Measurements from ENCODE around the gene TEDDM1. TPM values are rescaled to one million over a fixed set of nuclear protein-coding genes. Genes with fewer than 3 reads are reported as not detected.

Gene TEDDM1
- total and polyA plus RNA-seq, 10 of the 15 experiments (the other 5 are each of a cell fraction or from before 2014, with no cell fraction given), result 0.11 TPM; not detected in 9

DNA sequence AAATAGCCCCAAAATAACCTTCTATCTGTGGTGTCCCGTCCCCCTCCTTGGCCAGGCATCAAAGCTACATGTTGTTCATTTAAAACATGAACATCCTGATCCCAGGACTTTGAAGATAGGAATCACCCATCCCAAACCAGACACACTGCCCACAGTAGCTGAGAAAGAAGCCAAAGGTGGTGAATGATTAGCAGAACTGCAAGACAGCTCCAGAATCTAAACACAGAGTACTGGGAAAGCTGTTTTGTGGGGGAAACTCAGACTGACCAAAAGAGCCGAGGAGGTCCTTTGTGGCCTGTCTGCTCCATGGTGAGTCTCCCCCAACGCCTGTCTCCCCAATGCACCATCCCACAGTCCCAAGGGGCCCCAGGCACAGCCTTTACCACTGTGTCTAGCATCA is 7.3 kb upstream of the TEDDM1 start:
- Histone ChIP-seq H4K20me1 (ENCODE audit: control insufficient read depth, insufficient read depth) (no peaks in the 10 kb centered on the region), H3K27ac (ENCODE audit: control insufficient read depth, insufficient read depth) (no peak overlapping the region), H3K9me3 (replicated peaks; ENCODE audit: control insufficient read depth, insufficient read depth, low read length) (no peaks in the 10 kb centered on the region; the same call in 2 of the 3 replicates), H3K27me3 (replicated peaks in 1 of 2; ENCODE audit: control insufficient read depth in 2 of 2, insufficient read depth in 2 of 2, low read length in 1 of 2) (no peaks in the 10 kb centered on the region), H3K79me2 (ENCODE audit: control insufficient read depth, insufficient read depth, low read length) (no peaks in the 10 kb centered on the region), H3K4me2 (ENCODE audit: control insufficient read depth, insufficient read depth) (no peak overlapping the region), H3K36me3 (ENCODE audit: control insufficient read depth in 2 of 2, insufficient read depth in 2 of 2, low read length in 1 of 2) (no peaks in the 10 kb centered on the region), H3K9ac (ENCODE audit: control insufficient read depth, insufficient read depth, low read length) (no peak overlapping the region), H3K4me1 (ENCODE audit: control insufficient read depth, insufficient read depth, low read length) (no peaks in the 10 kb centered on the region), H2AFZ (ENCODE audit: control insufficient read depth, low read depth, low read length) (no peak overlapping the region), H3K4me3 (no peak overlapping the region)
- CTCF ChIA-PET, result interaction anchor here (1.0 to 2.4 kb wide), 2 partner anchors 11 to 323 kb away, joined by 4 to 18 read pairs; no protein-coding TSS in a partner anchor
- FAIRE-seq, result no peak
- POLR2A ChIA-PET, result interaction anchor here (0.5 to 0.7 kb wide), 2 partner anchors 12 to 1035 kb away, joined by 3 read pairs; no protein-coding TSS in a partner anchor
- no peak for DNase-seq (ENCODE audit: low read depth, low spot score)
- in situ Hi-C loops (cut with MboI) (no loop called here), intact Hi-C loops (cut with micrococcal nuclease; ENCODE audit: unreplicated experiment) (no loop called here)
- WGBS (ENCODE audit: insufficient coverage, insufficient replicate concordance, low lambda C conversion rate, missing lambda C conversion rate), result 27% methylated on average over 3 of the region's 3 CpGs
- RAD21 ChIA-PET (ENCODE audit: unreplicated experiment), result interaction anchor here (1.0 to 1.3 kb wide), 2 partner anchors 264 to 265 kb away, joined by 3 read pairs; no protein-coding TSS in a partner anchor
- SMC1A ChIA-PET (ENCODE audit: uncharacterized antibody, unreplicated experiment), result interaction anchor here (0.6 to 1.9 kb wide), 8 partner anchors 11 to 265 kb away, joined by 3 to 8 read pairs (median 4); no protein-coding TSS in a partner anchor
- BruUV-seq (replicated peaks), result no TSS peak
- ATAC-seq, result no peak
- TF ChIP-seq RAD21 (IDR thresholded peaks at IDR 0.05; ENCODE audit: insufficient read depth, low read depth, low read length) (no peak), NR2C1 (IDR thresholded peaks at IDR 0.05) (no peak), JUND (IDR thresholded peaks at IDR 0.05; ENCODE audit: low read depth, low read length) (no peak), STAT1 (conservative IDR thresholded peaks at IDR 0.05) (no peak), MTA3 (IDR thresholded peaks at IDR 0.05; ENCODE audit: borderline replicate concordance, low read length) (no peak), SRF (IDR thresholded peaks at IDR 0.05; ENCODE audit: low read depth in 2 of 2, low read length in 2 of 2) (no peak), EGR1 (IDR thresholded peaks at IDR 0.05; ENCODE audit: borderline replicate concordance in 1 of 2, low read depth in 2 of 2, low read length in 2 of 2) (no peak), SUPT20H (IDR thresholded peaks at IDR 0.05; ENCODE audit: borderline replicate concordance, control insufficient read depth, low read depth, low read length) (no peak), POU2F2 (IDR thresholded peaks at IDR 0.05; ENCODE audit: borderline replicate concordance, low read depth, low read length) (no peak)
- TF ChIP-seq, protein P1, sequence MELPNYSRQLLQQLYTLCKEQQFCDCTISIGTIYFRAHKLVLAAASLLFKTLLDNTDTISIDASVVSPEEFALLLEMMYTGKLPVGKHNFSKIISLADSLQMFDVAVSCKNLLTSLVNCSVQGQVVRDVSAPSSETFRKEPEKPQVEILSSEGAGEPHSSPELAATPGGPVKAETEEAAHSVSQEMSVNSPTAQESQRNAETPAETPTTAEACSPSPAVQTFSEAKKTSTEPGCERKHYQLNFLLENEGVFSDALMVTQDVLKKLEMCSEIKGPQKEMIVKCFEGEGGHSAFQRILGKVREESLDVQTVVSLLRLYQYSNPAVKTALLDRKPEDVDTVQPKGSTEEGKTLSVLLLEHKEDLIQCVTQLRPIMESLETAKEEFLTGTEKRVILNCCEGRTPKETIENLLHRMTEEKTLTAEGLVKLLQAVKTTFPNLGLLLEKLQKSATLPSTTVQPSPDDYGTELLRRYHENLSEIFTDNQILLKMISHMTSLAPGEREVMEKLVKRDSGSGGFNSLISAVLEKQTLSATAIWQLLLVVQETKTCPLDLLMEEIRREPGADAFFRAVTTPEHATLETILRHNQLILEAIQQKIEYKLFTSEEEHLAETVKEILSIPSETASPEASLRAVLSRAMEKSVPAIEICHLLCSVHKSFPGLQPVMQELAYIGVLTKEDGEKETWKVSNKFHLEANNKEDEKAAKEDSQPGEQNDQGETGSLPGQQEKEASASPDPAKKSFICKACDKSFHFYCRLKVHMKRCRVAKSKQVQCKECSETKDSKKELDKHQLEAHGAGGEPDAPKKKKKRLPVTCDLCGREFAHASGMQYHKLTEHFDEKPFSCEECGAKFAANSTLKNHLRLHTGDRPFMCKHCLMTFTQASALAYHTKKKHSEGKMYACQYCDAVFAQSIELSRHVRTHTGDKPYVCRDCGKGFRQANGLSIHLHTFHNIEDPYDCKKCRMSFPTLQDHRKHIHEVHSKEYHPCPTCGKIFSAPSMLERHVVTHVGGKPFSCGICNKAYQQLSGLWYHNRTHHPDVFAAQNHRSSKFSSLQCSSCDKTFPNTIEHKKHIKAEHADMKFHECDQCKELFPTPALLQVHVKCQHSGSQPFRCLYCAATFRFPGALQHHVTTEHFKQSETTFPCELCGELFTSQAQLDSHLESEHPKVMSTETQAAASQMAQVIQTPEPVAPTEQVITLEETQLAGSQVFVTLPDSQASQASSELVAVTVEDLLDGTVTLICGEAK (IDR thresholded peaks at IDR 0.05; ENCODE audit: borderline replicate concordance), result no peak
